ENCODE data around the gene EDN2. TPM values are rescaled to one million over a fixed set of nuclear protein-coding genes. Genes with fewer than 3 reads are reported as not detected.

EDN2 gene
- polyA plus RNA-seq, 2 donors = 6.9 to 32.1 TPM

GRCh38 chr1:41471658-41472057 lies 12.8 kb downstream of the EDN2 start:
- H3K36me3 ChIP-seq (ENCODE audit: control insufficient read depth in 2 of 2, insufficient read depth in 2 of 2, low read length in 1 of 2) = no peaks in the 10 kb centered on the region
- no peak overlapping the region for H3K27ac ChIP-seq (ENCODE audit: low read depth in 2 of 2, low read length in 1 of 2)
- no peaks in the 10 kb centered on the region for H3K27me3 ChIP-seq (ENCODE audit: control insufficient read depth in 1 of 2, insufficient read depth in 2 of 2, low read length in 2 of 2)
- 84 to 89% methylated on average over 6 of the region's 6 CpGs for WGBS, 2 donors
- no peak overlapping the region for H3K4me3 ChIP-seq (ENCODE audit: low read depth in 1 of 2, low read length in 2 of 2)
- peaks cover 15 to 29% of the 10 kb centered on the region in 2 donors for H3K4me1 ChIP-seq (ENCODE audit: control insufficient read depth in 2 of 2, insufficient read depth in 2 of 2, low read length in 1 of 2)
- H3K9me3 ChIP-seq (ENCODE audit: control insufficient read depth in 2 of 2, insufficient read depth in 1 of 2, low read depth in 1 of 2, low read length in 1 of 2) = no peaks in the 10 kb centered on the region

- Histone ChIP-seq H3K9me3 (ENCODE audit: control insufficient read depth in 2 of 2, insufficient read depth in 1 of 2, low read depth in 1 of 2, low read length in 1 of 2) (no peaks in the 10 kb centered on the region), H3K4me1 (ENCODE audit: control insufficient read depth in 2 of 2, insufficient read depth in 2 of 2, low read length in 1 of 2) (peaks cover 7 to 23% of the 10 kb centered on the region in 2 donors), H3K27me3 (ENCODE audit: control insufficient read depth in 1 of 2, insufficient read depth in 2 of 2, low read length in 2 of 2) (no peaks in the 10 kb centered on the region), H3K4me3 (ENCODE audit: low read depth in 1 of 2, low read length in 2 of 2) (no peak overlapping the region), H3K27ac (ENCODE audit: low read depth in 2 of 2, low read length in 1 of 2) (no peak overlapping the region), H3K36me3 (ENCODE audit: control insufficient read depth in 2 of 2, insufficient read depth in 2 of 2, low read length in 1 of 2) (no peaks in the 10 kb centered on the region)
- WGBS, 2 donors = 60 to 66% methylated on average over 5 of the region's 5 CpGs
Measured at GRCh38 chr1:41469706-41470105, 14.8 kb downstream of the EDN2 start.

GRCh38 chr1:41468122-41468762 lies 16.2 kb downstream of the EDN2 start:
- H3K36me3 ChIP-seq (ENCODE audit: control insufficient read depth in 2 of 2, insufficient read depth in 2 of 2, low read length in 1 of 2) = no peaks in the 10 kb centered on the region
- 68 to 73% methylated on average over 12 of the region's 12 CpGs for WGBS, 2 donors
- peaks cover 0 to 13% of the 10 kb centered on the region in 2 donors for H3K4me1 ChIP-seq (ENCODE audit: control insufficient read depth in 2 of 2, insufficient read depth in 2 of 2, low read length in 1 of 2)
- H3K4me3 ChIP-seq (ENCODE audit: low read depth in 1 of 2, low read length in 2 of 2) = no peak overlapping the region
- no peak overlapping the region for H3K27ac ChIP-seq (ENCODE audit: low read depth in 2 of 2, low read length in 1 of 2)
- no peaks in the 10 kb centered on the region for H3K9me3 ChIP-seq (ENCODE audit: control insufficient read depth in 2 of 2, insufficient read depth in 1 of 2, low read depth in 1 of 2, low read length in 1 of 2)
- no peaks in the 10 kb centered on the region for H3K27me3 ChIP-seq (ENCODE audit: control insufficient read depth in 1 of 2, insufficient read depth in 2 of 2, low read length in 2 of 2)

- H3K4me3 ChIP-seq (ENCODE audit: low read depth in 1 of 2, low read length in 2 of 2) = no peak overlapping the region
- no peak overlapping the region for H3K27ac ChIP-seq (ENCODE audit: low read depth in 2 of 2, low read length in 1 of 2)
- H3K36me3 ChIP-seq (ENCODE audit: control insufficient read depth in 2 of 2, insufficient read depth in 2 of 2, low read length in 1 of 2) = no peaks in the 10 kb centered on the region
- 36 to 42% methylated on average over 4 of the region's 4 CpGs for WGBS, 2 donors
- H3K27me3 ChIP-seq (ENCODE audit: control insufficient read depth in 1 of 2, insufficient read depth in 2 of 2, low read length in 2 of 2) = no peaks in the 10 kb centered on the region
- H3K9me3 ChIP-seq (ENCODE audit: control insufficient read depth in 2 of 2, insufficient read depth in 1 of 2, low read depth in 1 of 2, low read length in 1 of 2) = no peaks in the 10 kb centered on the region
- peaks cover 0 to 16% of the 10 kb centered on the region in 2 donors for H3K4me1 ChIP-seq (ENCODE audit: control insufficient read depth in 2 of 2, insufficient read depth in 2 of 2, low read length in 1 of 2)
Measured at GRCh38 chr1:41467673-41468072, 16.8 kb downstream of the EDN2 start.

GRCh38 chr1:41466146-41466545 lies 18.3 kb downstream of the EDN2 start:
- H3K9me3 ChIP-seq (ENCODE audit: control insufficient read depth in 2 of 2, insufficient read depth in 1 of 2, low read depth in 1 of 2, low read length in 1 of 2) = no peaks in the 10 kb centered on the region
- 56 to 67% methylated on average over 5 of the region's 5 CpGs for WGBS, 2 donors
- H3K27ac ChIP-seq (ENCODE audit: low read depth in 2 of 2, low read length in 1 of 2) = no peak overlapping the region

GRCh38 chr1:41465741-41466140 lies 18.7 kb downstream of the EDN2 start:
- Histone ChIP-seq H3K27ac (ENCODE audit: low read depth in 2 of 2, low read length in 1 of 2) (no peak overlapping the region), H3K9me3 (ENCODE audit: control insufficient read depth in 2 of 2, insufficient read depth in 1 of 2, low read depth in 1 of 2, low read length in 1 of 2) (no peaks in the 10 kb centered on the region), H3K4me1 (ENCODE audit: control insufficient read depth in 2 of 2, insufficient read depth in 2 of 2, low read length in 1 of 2) (peaks cover 0 to 16% of the 10 kb centered on the region in 2 donors), H3K4me3 (ENCODE audit: low read depth in 1 of 2, low read length in 2 of 2) (no peak overlapping the region), H3K36me3 (ENCODE audit: control insufficient read depth in 2 of 2, insufficient read depth in 2 of 2, low read length in 1 of 2) (no peaks in the 10 kb centered on the region), H3K27me3 (ENCODE audit: control insufficient read depth in 1 of 2, insufficient read depth in 2 of 2, low read length in 2 of 2) (no peaks in the 10 kb centered on the region)
- WGBS, 2 donors = 52 to 72% methylated on average over 1 of the region's 1 CpG

More at GRCh38 chr1:41466146-41466545, 18.3 kb downstream of the EDN2 start:
- H3K4me1 ChIP-seq (ENCODE audit: control insufficient read depth in 2 of 2, insufficient read depth in 2 of 2, low read length in 1 of 2) = peaks cover 0 to 16% of the 10 kb centered on the region in 2 donors
- H3K27me3 ChIP-seq (ENCODE audit: control insufficient read depth in 1 of 2, insufficient read depth in 2 of 2, low read length in 2 of 2) = no peaks in the 10 kb centered on the region
- no peaks in the 10 kb centered on the region for H3K36me3 ChIP-seq (ENCODE audit: control insufficient read depth in 2 of 2, insufficient read depth in 2 of 2, low read length in 1 of 2)
- no peak overlapping the region for H3K4me3 ChIP-seq (ENCODE audit: low read depth in 1 of 2, low read length in 2 of 2)

- Histone ChIP-seq H3K9me3 (ENCODE audit: control insufficient read depth in 2 of 2, insufficient read depth in 1 of 2, low read depth in 1 of 2, low read length in 1 of 2) (no peaks in the 10 kb centered on the region), H3K27me3 (ENCODE audit: control insufficient read depth in 1 of 2, insufficient read depth in 2 of 2, low read length in 2 of 2) (no peaks in the 10 kb centered on the region), H3K4me3 (ENCODE audit: low read depth in 1 of 2, low read length in 2 of 2) (no peak overlapping the region), H3K4me1 (ENCODE audit: control insufficient read depth in 2 of 2, insufficient read depth in 2 of 2, low read length in 1 of 2) (peaks cover 0 to 16% of the 10 kb centered on the region in 2 donors), H3K27ac (ENCODE audit: low read depth in 2 of 2, low read length in 1 of 2) (no peak overlapping the region), H3K36me3 (ENCODE audit: control insufficient read depth in 2 of 2, insufficient read depth in 2 of 2, low read length in 1 of 2) (no peaks in the 10 kb centered on the region)
- 91 to 92% methylated on average over 7 of the region's 7 CpGs for WGBS, 2 donors
Measured at GRCh38 chr1:41464885-41465284, 19.6 kb downstream of the EDN2 start.

GRCh38 chr1:41463516-41463915 lies 21.0 kb downstream of the EDN2 start:
- peaks cover 0 to 12% of the 10 kb centered on the region in 2 donors for H3K4me1 ChIP-seq (ENCODE audit: control insufficient read depth in 2 of 2, insufficient read depth in 2 of 2, low read length in 1 of 2)
- no peaks in the 10 kb centered on the region for H3K9me3 ChIP-seq (ENCODE audit: control insufficient read depth in 2 of 2, insufficient read depth in 1 of 2, low read depth in 1 of 2, low read length in 1 of 2)
- WGBS, 2 donors = 88 to 89% methylated on average over 2 of the region's 2 CpGs
- H3K36me3 ChIP-seq (ENCODE audit: control insufficient read depth in 2 of 2, insufficient read depth in 2 of 2, low read length in 1 of 2) = no peaks in the 10 kb centered on the region
- H3K27ac ChIP-seq (ENCODE audit: low read depth in 2 of 2, low read length in 1 of 2) = no peak overlapping the region
- no peak overlapping the region for H3K4me3 ChIP-seq (ENCODE audit: low read depth in 1 of 2, low read length in 2 of 2)
- no peaks in the 10 kb centered on the region for H3K27me3 ChIP-seq (ENCODE audit: control insufficient read depth in 1 of 2, insufficient read depth in 2 of 2, low read length in 2 of 2)

- Histone ChIP-seq H3K27me3 (ENCODE audit: control insufficient read depth in 1 of 2, insufficient read depth in 2 of 2, low read length in 2 of 2) (no peaks in the 10 kb centered on the region), H3K9me3 (ENCODE audit: control insufficient read depth in 2 of 2, insufficient read depth in 1 of 2, low read depth in 1 of 2, low read length in 1 of 2) (no peaks in the 10 kb centered on the region), H3K4me1 (ENCODE audit: control insufficient read depth in 2 of 2, insufficient read depth in 2 of 2, low read length in 1 of 2) (peaks cover 0 to 12% of the 10 kb centered on the region in 2 donors), H3K27ac (ENCODE audit: low read depth in 2 of 2, low read length in 1 of 2) (no peak overlapping the region), H3K4me3 (ENCODE audit: low read depth in 1 of 2, low read length in 2 of 2) (no peak overlapping the region), H3K36me3 (ENCODE audit: control insufficient read depth in 2 of 2, insufficient read depth in 2 of 2, low read length in 1 of 2) (no peaks in the 10 kb centered on the region)
- WGBS, 2 donors = 90 to 96% methylated on average over 2 of the region's 2 CpGs
Measured at GRCh38 chr1:41462680-41463004, 21.8 kb downstream of the EDN2 start.
